ENCODE measurements around the gene HLA-DOB.

DNA sequence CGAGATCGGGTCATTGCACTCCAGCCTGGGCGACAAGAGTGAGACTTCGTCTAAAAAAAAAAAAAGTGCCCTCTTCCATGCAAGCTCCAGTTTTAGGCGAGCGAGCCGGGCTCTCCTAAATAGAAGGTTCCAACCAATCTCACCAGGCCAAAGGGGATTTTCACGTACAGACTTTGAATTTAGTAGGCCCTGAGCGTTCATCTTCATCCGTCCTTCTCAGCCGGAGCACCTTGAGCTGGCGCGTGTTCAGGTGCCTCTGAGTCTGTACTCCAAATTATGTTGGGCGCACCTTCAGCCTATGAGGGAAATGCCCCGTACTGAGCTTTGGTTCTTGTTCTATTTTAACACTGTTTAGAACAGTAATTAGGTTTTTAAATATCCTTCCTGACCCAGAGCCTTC, 22.6 kb upstream of the HLA-DOB start:
- no peak for TF ChIP-seq EZH2 (IDR thresholded peaks at IDR 0.05; ENCODE audit: borderline replicate concordance, insufficient read depth, low read length, poor library complexity, severe bottlenecking)
- TF ChIP-seq, protein P1, sequence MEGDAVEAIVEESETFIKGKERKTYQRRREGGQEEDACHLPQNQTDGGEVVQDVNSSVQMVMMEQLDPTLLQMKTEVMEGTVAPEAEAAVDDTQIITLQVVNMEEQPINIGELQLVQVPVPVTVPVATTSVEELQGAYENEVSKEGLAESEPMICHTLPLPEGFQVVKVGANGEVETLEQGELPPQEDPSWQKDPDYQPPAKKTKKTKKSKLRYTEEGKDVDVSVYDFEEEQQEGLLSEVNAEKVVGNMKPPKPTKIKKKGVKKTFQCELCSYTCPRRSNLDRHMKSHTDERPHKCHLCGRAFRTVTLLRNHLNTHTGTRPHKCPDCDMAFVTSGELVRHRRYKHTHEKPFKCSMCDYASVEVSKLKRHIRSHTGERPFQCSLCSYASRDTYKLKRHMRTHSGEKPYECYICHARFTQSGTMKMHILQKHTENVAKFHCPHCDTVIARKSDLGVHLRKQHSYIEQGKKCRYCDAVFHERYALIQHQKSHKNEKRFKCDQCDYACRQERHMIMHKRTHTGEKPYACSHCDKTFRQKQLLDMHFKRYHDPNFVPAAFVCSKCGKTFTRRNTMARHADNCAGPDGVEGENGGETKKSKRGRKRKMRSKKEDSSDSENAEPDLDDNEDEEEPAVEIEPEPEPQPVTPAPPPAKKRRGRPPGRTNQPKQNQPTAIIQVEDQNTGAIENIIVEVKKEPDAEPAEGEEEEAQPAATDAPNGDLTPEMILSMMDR (IDR thresholded peaks at IDR 0.05; ENCODE audit: poor library complexity, severe bottlenecking): no peak

All from neural cell (in vitro differentiated cells).